GM03348 (cell line): ENCODE results near the gene PCP4L1.
"Not testable (repeated sequence)": the region's sequence is repeated elsewhere in the genome, so short reads cannot be mapped to it uniquely, and the experiment has no call there.

Source experiments
- DNase-seq: peaks from one replicate; pipeline ENCODE4 v3.0.0; 2012; ENCODE audit warnings: low spot score

Gene PCP4L1

DNA sequence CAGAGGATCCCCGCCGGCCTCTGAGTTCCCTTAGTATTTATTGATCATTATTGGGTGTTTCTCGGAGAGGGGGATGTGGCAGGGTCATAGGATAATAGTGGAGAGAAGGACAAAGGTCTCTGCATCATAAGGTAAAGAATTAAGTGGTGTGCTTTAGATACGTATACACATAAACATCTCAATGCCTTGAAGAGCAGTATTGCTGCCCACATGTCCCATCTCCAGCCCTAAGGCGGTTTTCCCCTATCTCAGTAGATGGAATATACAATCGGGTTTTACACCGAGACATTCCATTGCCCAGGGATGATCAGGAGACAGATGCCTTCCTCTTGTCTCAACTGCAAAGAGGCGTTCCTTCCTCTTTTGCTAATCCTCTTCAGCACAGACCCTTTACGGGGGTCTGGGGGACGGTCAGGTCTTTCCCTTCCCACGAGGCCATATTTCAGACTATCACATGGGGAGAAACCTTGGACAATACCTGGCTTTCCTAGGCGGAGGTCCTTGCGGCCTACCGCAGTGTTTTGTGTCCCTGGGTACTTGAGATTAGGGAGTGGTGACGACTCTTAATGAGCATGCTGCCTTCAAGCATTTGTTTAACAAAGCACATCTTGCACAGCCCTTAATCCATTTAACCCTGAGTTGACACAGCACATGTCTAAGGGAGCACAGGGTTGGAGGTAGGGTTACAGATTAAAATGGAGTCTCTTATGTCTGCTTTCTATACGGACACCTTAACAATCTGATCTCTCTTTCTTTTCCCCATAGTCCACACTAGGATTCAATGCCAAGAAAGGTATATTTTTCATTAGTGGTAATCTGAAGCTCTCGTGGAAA, 57.5 kb downstream of the PCP4L1 start:
- not testable (repeated sequence) for DNase-seq

GRCh38 chr1:161324020-161324419, 65.5 kb downstream of the PCP4L1 start:
- no peak for DNase-seq

- DNase-seq: no peak
Measured at GRCh38 chr1:161330346-161330745, 71.8 kb downstream of the PCP4L1 start.

- DNase-seq: no peak
Measured at GRCh38 chr1:161333166-161333565, 74.6 kb downstream of the PCP4L1 start.
